CD4-positive, alpha-beta T cell treated with Interleukin-17A for 1 hour (primary cell): ENCODE data around the gene SSH3.

Experiments used
- DNase-seq: peaks from one replicate; pipeline ENCODE4 v3.0.0-alpha.2; 2020

SSH3 gene

GRCh38 chr11:67293090-67293489 is 10.2 kb upstream of the SSH3 start:
- peak; percentile 64 for DNase-seq

GRCh38 chr11:67295846-67296245 is 7.5 kb upstream of the SSH3 start:
- peak; percentile 26 for DNase-seq

- no peak for DNase-seq
These were observed 4.5 kb upstream of the SSH3 start for GRCh38 chr11:67298786-67299185.

- no peak for DNase-seq
These were observed 3.7 kb upstream of the SSH3 start for GRCh38 chr11:67299471-67300191.

GRCh38 chr11:67300256-67300755 is 3.0 kb upstream of the SSH3 start:
- DNase-seq: no peak

- DNase-seq: no peak
These were observed 2.5 kb upstream of the SSH3 start for GRCh38 chr11:67300756-67301312.

GRCh38 chr11:67301313-67301921 is 1.9 kb upstream of the SSH3 start:
- DNase-seq: no peak

GRCh38 chr11:67301951-67302516 is 1.3 kb upstream of the SSH3 start:
- no peak for DNase-seq

GRCh38 chr11:67302571-67303131 is 679 bp upstream of the SSH3 start:
- peak; percentile 16 for DNase-seq

GRCh38 chr11:67303835-67304411 is 593 bp downstream of the SSH3 start:
- DNase-seq: peak; percentile 24

- DNase-seq: no peak
These were observed 1.3 kb downstream of the SSH3 start for GRCh38 chr11:67304511-67305113.

- DNase-seq: no peak
These were observed 3.6 kb downstream of the SSH3 start for GRCh38 chr11:67306769-67307544.

GRCh38 chr11:67307545-67308001 is 4.2 kb downstream of the SSH3 start:
- no peak for DNase-seq

GRCh38 chr11:67308031-67308866 is 4.9 kb downstream of the SSH3 start:
- no peak for DNase-seq

GRCh38 chr11:67309166-67309565 is 5.8 kb downstream of the SSH3 start:
- no peak for DNase-seq

GRCh38 chr11:67309661-67310061 is 6.3 kb downstream of the SSH3 start:
- no peak for DNase-seq

- no peak for DNase-seq
These were observed 7.1 kb downstream of the SSH3 start for GRCh38 chr11:67310246-67311050.

- no peak for DNase-seq
These were observed 7.8 kb downstream of the SSH3 start for GRCh38 chr11:67311051-67311555.

GRCh38 chr11:67311556-67312082 is 8.3 kb downstream of the SSH3 start:
- DNase-seq: peak; percentile 43
